Spleen (tissue), 7 donors: ENCODE results near the gene HHIP.
"Not testable (repeated sequence)": the region's sequence is repeated elsewhere in the genome, so short reads cannot be mapped to it uniquely, and the experiment has no call there.

Experiments
- POLR2A ChIP-seq, 3 donors: fragments of 450-650 bp; IDR thresholded peaks; one replicate each; pipeline ENCODE4 v1.5.1; 2017; ENCODE audit warnings: antibody characterized with exemption in 3 of 3, mild to moderate bottlenecking in 1 of 3
- TF ChIP-seq, protein P1 (sequence below), 11 experiments: fragments of 200-600 bp in 7 of 11; fragments of 450-650 bp in 4 of 11; sonication (generic) in 4 of 11; IDR thresholded peaks in 8 of 11; conservative IDR thresholded peaks in 3 of 11; 1 replicate in 7 of 11; 2 replicates in 4 of 11; pipeline versions ENCODE4 v1.4.0 to v1.8.0; 2016 to 2021; ENCODE audit warnings: antibody characterized with exemption in 11 of 11, inconsistent platforms in 4 of 11, mild to moderate bottlenecking in 1 of 11
- donor health status: DM: no; HTN: no; CAD: no; lungs with moderate emphysema.
- donor health status: DM: no; HTN: no; CAD: no.
- donor health status: DM: no; HTN: no; CAD: no.

DNA sequence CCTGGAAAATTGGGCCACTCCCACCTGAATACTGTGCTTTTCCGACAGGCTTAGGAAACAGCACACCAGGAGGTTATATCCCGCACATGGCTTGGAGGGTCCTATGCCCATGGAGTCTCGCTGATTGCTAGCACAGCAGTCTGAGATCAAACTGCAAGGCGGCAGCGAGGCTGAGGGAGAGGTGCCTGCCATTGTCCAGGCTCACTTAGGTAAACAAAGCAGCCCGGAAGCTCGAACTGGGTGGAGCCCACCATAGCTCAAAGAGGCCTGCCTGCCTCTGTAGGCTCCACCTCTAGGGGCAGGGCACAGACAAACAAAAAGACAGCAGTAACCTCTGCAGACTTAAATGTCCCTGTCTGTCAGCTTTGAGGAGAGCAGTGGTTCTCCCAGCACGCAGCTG is 122.9 kb downstream of the HHIP start:
- TF ChIP-seq, protein P1, sequence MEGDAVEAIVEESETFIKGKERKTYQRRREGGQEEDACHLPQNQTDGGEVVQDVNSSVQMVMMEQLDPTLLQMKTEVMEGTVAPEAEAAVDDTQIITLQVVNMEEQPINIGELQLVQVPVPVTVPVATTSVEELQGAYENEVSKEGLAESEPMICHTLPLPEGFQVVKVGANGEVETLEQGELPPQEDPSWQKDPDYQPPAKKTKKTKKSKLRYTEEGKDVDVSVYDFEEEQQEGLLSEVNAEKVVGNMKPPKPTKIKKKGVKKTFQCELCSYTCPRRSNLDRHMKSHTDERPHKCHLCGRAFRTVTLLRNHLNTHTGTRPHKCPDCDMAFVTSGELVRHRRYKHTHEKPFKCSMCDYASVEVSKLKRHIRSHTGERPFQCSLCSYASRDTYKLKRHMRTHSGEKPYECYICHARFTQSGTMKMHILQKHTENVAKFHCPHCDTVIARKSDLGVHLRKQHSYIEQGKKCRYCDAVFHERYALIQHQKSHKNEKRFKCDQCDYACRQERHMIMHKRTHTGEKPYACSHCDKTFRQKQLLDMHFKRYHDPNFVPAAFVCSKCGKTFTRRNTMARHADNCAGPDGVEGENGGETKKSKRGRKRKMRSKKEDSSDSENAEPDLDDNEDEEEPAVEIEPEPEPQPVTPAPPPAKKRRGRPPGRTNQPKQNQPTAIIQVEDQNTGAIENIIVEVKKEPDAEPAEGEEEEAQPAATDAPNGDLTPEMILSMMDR (IDR thresholded peaks at IDR 0.05 in 8 of 11, conservative IDR thresholded peaks at IDR 0.05 in 3 of 11) = not testable (repeated sequence)
- TF ChIP-seq POLR2A (IDR thresholded peaks at IDR 0.05) = not testable (repeated sequence)
